HCT116 (cell line): ENCODE results near the gene FLYWCH1. TPM values are rescaled to one million over a fixed set of nuclear protein-coding genes. Genes with fewer than 3 reads are reported as not detected.
"Not testable (repeated sequence)": the region's sequence is repeated elsewhere in the genome, so short reads cannot be mapped to it uniquely, and the experiment has no call there.

ENCODE experiments used
- ATAC-seq: fragments of 200-7000 bp; cut with Tn5 transposase; 2 replicates; pipeline ENCODE4 v1.9.1; 2020; ENCODE audit warnings: mild to moderate bottlenecking, moderate library complexity
- BruUV-seq: library from RNA; stranded (reverse); fragments of 400-500 nt; replicated peaks from 2 replicates; lab custom pipeline; 2021; lab: Mats Ljungman, UMichigan
- CTCF ChIA-PET: fragments of 300-600 bp; sonication (Branson Sonifier 250); formaldehyde crosslinking; loops from one replicate; lab custom pipeline; 2021; ENCODE audit warnings: antibody characterized with exemption; lab: Charles Lee
- POLR2A ChIA-PET: fragments of 300-600, 350-600 bp; sonication (Branson Sonifier 250); formaldehyde crosslinking; loops from one replicate; lab custom pipeline; 2021; ENCODE audit warnings: antibody characterized with exemption; lab: Charles Lee
- RAD21 ChIA-PET, 2 experiments: fragments of 300-600 bp; sonication (Branson Sonifier 250); formaldehyde crosslinking; loops; one replicate each; lab custom pipeline; 2023; ENCODE audit warnings: low total read pairs in 2 of 2; ENCODE audit not compliant: uncharacterized antibody in 2 of 2, unreplicated experiment in 2 of 2, low non-redundant PET in 1 of 2; lab: Charles Lee
- DNase-seq: peaks from one replicate; pipeline ENCODE4 v3.0.0-alpha.2; 2010; ENCODE audit warnings: low read depth, low spot score
- H2AFZ ChIP-seq: fragments of 200-600 bp; shearing (Covaris generic), sonication (generic); 2 replicates; pipeline ENCODE4 v1.6.1; 2017; ENCODE audit warnings: low read depth, mixed run types, mixed read lengths, antibody characterized with exemption, low read length; ENCODE audit not compliant: poor library complexity, severe bottlenecking
- H3K27ac ChIP-seq: 2 replicates; pipeline ENCODE4 v1.5.1; 2012; ENCODE audit warnings: low read depth, low read length
- H3K27me3 ChIP-seq: fragments of 200-600 bp; sonication (generic); 2 replicates; pipeline ENCODE4 v1.6.1; 2016; ENCODE audit warnings: mixed run types, low read length, mixed read lengths; ENCODE audit not compliant: insufficient read depth
- H3K36me3 ChIP-seq, 2 experiments: fragments of 200-500 bp in 1 of 2; fragments of 200-600 bp in 1 of 2; sonication (Bioruptor generic) in 1 of 2; sonication (generic) in 1 of 2; 2 replicates each; pipeline versions ENCODE4 v1.5.1 to v1.6.1; 2014 to 2016; ENCODE audit warnings: low read length in 2 of 2, inconsistent platforms in 1 of 2, mixed read lengths in 1 of 2, mixed run types in 1 of 2; ENCODE audit not compliant: insufficient read depth in 2 of 2, control insufficient read depth in 1 of 2
- H3K4me1 ChIP-seq, 2 experiments: fragments of 200-600 bp in 1 of 2; sonication (generic) in 1 of 2; 2 replicates each; pipeline versions ENCODE4 v1.5.1 to v1.6.1; 2012 to 2017; ENCODE audit warnings: low read length in 2 of 2, inconsistent platforms in 1 of 2, mild to moderate bottlenecking in 1 of 2, mixed read lengths in 1 of 2, mixed run types in 1 of 2, moderate library complexity in 1 of 2; ENCODE audit not compliant: insufficient read depth in 2 of 2, control insufficient read depth in 1 of 2
- H3K4me2 ChIP-seq: fragments of 200-600 bp; sonication (generic); 2 replicates; pipeline ENCODE4 v1.6.1; 2017; ENCODE audit warnings: mixed run types, low read length, mixed read lengths
- H3K4me3 ChIP-seq, 2 experiments: fragments of 200-600 bp in 1 of 2; sonication (generic) in 1 of 2; replicated peaks in 1 of 2; 2 replicates each; pipeline ENCODE4 v1.5.1; 2011 to 2016; ENCODE audit warnings: low read length in 2 of 2, control low read depth in 1 of 2, low read depth in 1 of 2, mild to moderate bottlenecking in 1 of 2, mixed read lengths in 1 of 2, mixed run types in 1 of 2
- H3K79me2 ChIP-seq: fragments of 200-600 bp; sonication (generic); 2 replicates; pipeline ENCODE4 v1.6.1; 2017; ENCODE audit warnings: mild to moderate bottlenecking, mixed run types, low read length, moderate library complexity, mixed read lengths; ENCODE audit not compliant: insufficient read depth
- H3K9ac ChIP-seq: fragments of 200-600 bp; sonication (generic); 2 replicates; pipeline ENCODE4 v1.6.1; 2016; ENCODE audit warnings: low read length, mixed read lengths
- H3K9me2 ChIP-seq: fragments of 200-600 bp; sonication (generic), shearing (Covaris generic); 2 replicates; pipeline ENCODE4 v1.6.1; 2017; ENCODE audit warnings: mixed run types, mild to moderate bottlenecking, moderate library complexity; ENCODE audit not compliant: insufficient read depth
- H3K9me3 ChIP-seq, 2 experiments: fragments of 200-500 bp in 1 of 2; fragments of 200-600 bp in 1 of 2; sonication (Bioruptor generic) in 1 of 2; sonication (generic) in 1 of 2; 2 replicates each; pipeline ENCODE4 v1.6.1; 2014 to 2017; ENCODE audit warnings: low read length in 2 of 2, mixed read lengths in 2 of 2, inconsistent platforms in 1 of 2, low read depth in 1 of 2, mild to moderate bottlenecking in 1 of 2, mixed run types in 1 of 2, moderate library complexity in 1 of 2; ENCODE audit not compliant: control insufficient read depth in 1 of 2, insufficient read depth in 1 of 2
- H4K20me1 ChIP-seq: fragments of 200-600 bp; sonication (generic), shearing (Covaris generic); 2 replicates; pipeline ENCODE4 v1.6.1; 2017; ENCODE audit warnings: mixed run types, mild to moderate bottlenecking, moderate library complexity; ENCODE audit not compliant: insufficient read depth
- EZH2 ChIP-seq: fragments of 200-600 bp; sonication (generic); IDR thresholded peaks from 2 replicates; pipeline ENCODE4 v1.6.1; 2017; ENCODE audit warnings: antibody characterized with exemption, mixed run types
- FOSL1 ChIP-seq: IDR thresholded peaks from 2 replicates; pipeline ENCODE4 v1.6.1; 2012; ENCODE audit warnings: low read depth
- MAX ChIP-seq: IDR thresholded peaks from 2 replicates; pipeline ENCODE4 v1.6.1; 2012
- POLR2AphosphoS5 ChIP-seq: IDR thresholded peaks from 2 replicates; pipeline ENCODE4 v1.6.1; 2011; ENCODE audit warnings: mild to moderate bottlenecking, low read depth, low read length, moderate library complexity
- RAD21 ChIP-seq: IDR thresholded peaks from 2 replicates; pipeline ENCODE4 v1.6.1; 2012; ENCODE audit warnings: low read depth, mild to moderate bottlenecking
- YY1 ChIP-seq: IDR thresholded peaks from 2 replicates; pipeline ENCODE4 v1.6.1; 2011; ENCODE audit warnings: low read length, low read depth, moderate library complexity, mild to moderate bottlenecking; ENCODE audit not compliant: insufficient replicate concordance; ENCODE audit errors: extremely low read depth
- intact Hi-C: fragments of 100-400 bp; cut with micrococcal nuclease; formaldehyde crosslinking; loops from 2 replicates; pipeline ENCODE4 v1.10.0; 2022
- total RNA-seq: library from RNA; stranded (reverse); gene quantifications from one replicate; pipeline ENCODE4 v1.2.1, GENCODE V29; 2021; ENCODE audit not compliant: unreplicated experiment

FLYWCH1 gene
- total RNA-seq, 1 experiment from 2014 or later, result 66.6 TPM

DNA sequence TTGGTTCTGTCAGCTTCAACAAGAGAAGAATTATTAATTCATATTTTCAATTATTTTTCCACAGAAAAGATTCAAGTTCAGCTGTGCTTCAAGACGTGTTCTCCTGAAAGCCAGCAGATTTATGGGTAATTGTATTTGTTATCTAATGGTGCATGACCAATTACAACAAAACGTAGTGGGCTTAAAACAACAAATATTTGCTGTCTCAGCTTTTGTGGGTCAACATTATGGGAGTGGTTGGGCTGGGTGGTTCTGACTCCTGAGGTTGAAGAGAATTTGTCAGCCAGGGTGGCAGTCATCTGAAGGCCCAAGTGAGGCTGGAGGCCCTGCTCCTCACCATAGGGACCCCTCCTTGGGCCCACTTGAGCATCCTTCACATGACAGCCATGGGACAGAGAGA, 28.2 kb downstream of the FLYWCH1 start:
- Histone ChIP-seq H4K20me1 (no peaks in the 10 kb centered on the region), H3K4me2 (no peak overlapping the region), H3K79me2 (no peaks in the 10 kb centered on the region), H3K9me3 (no peaks in the 10 kb centered on the region), H3K36me3 (peaks cover 16 to 22% of the 10 kb centered on the region in 2 experiments), H3K4me3 (no peak overlapping the region), H3K9me2 (no peaks in the 10 kb centered on the region), H3K27me3 (no peaks in the 10 kb centered on the region), H3K9ac (no peak overlapping the region), H3K27ac (no peak overlapping the region), H3K4me1 (no peaks in the 10 kb centered on the region), H2AFZ (no peak overlapping the region)
- DNase-seq, result no peak
- no peak for ATAC-seq
- TF ChIP-seq POLR2AphosphoS5 (no peak), FOSL1 (no peak), RAD21 (no peak), EZH2 (no peak), MAX (no peak)
- RAD21 ChIA-PET, result no interaction called here
- BruUV-seq, result no TSS peak
- intact Hi-C loops, result no loop called here
- CTCF ChIA-PET, result interaction anchor here (2.6 kb wide), 1 partner anchor 13 kb away, joined by 13 read pairs; no protein-coding TSS in a partner anchor
- POLR2A ChIA-PET, result no interaction called here

DNA sequence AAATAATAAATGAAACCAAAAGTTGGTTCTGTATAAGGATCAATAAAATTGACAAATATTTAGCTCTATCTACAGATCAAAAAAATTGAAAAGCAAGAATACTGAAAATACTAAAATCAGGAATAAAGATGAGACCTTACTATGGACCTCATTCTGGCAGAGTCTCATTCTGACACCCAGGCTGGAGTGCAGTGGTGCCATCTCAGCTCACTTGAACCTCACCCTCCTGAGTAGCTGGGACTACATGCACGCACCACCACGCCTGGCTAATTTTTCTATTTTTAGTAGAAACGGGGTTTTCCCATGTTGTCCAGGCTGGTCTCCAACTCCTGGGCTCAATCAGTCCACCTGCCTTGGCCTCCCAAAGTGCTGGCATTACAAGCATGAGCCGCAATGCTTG, 30.3 kb downstream of the FLYWCH1 start:
- Histone ChIP-seq H3K4me3 (no peak overlapping the region), H3K27ac (no peak overlapping the region), H4K20me1 (no peaks in the 10 kb centered on the region), H3K4me1 (no peaks in the 10 kb centered on the region), H3K27me3 (no peaks in the 10 kb centered on the region), H3K36me3 (peaks cover 16 to 26% of the 10 kb centered on the region in 2 experiments), H3K9ac (no peak overlapping the region), H3K79me2 (no peaks in the 10 kb centered on the region), H3K9me2 (no peaks in the 10 kb centered on the region), H3K9me3 (no peaks in the 10 kb centered on the region), H2AFZ (no peak overlapping the region), H3K4me2 (no peak overlapping the region)
- no peak for ATAC-seq
- intact Hi-C loops, result no loop called here
- no peak for DNase-seq
- CTCF ChIA-PET, result no interaction called here
- no peak for TF ChIP-seq YY1
- BruUV-seq, result no TSS peak
- POLR2A ChIA-PET, result interaction anchor here (0.7 kb wide), 1 partner anchor 230 kb away, joined by 6 read pairs; no protein-coding TSS in a partner anchor
- RAD21 ChIA-PET, result no interaction called here

- H3K4me2 ChIP-seq, H3K4me1 ChIP-seq, H4K20me1 ChIP-seq, H3K4me3 ChIP-seq, H3K9ac ChIP-seq, H2AFZ ChIP-seq, H3K79me2 ChIP-seq, CTCF ChIA-PET, POLR2A ChIA-PET, DNase-seq, BruUV-seq, H3K27me3 ChIP-seq, H3K9me3 ChIP-seq, H3K9me2 ChIP-seq, H3K27ac ChIP-seq, intact Hi-C loops, ATAC-seq: not testable (repeated sequence)
- RAD21 ChIA-PET, result interaction anchor here in 1 of 2 experiments (0.7 kb wide), 1 partner anchor 41 kb away, joined by 4 read pairs; no protein-coding TSS in a partner anchor
- peaks cover 16 to 26% of the 10 kb centered on the region in 2 experiments for H3K36me3 ChIP-seq
Observed at GRCh38 chr16:2943716-2944115, 32.0 kb downstream of the FLYWCH1 start.
